Neural cell (in vitro differentiated cells): ENCODE data around the gene DYNLT4. TPM values are rescaled to one million over a fixed set of nuclear protein-coding genes. Genes with fewer than 3 reads are reported as not detected.

Experiments used
- H2AFZ ChIP-seq: fragments of 200-600, 300-800 bp; sonication (generic), shearing (Covaris generic); 2 replicates; pipeline ENCODE4 v1.6.0; 2014; ENCODE audit warnings: low read depth, mild to moderate bottlenecking, antibody characterized with exemption, low read length, moderate library complexity
- H3F3A ChIP-seq: fragments of 200-600 bp; shearing (Covaris generic); 2 replicates; pipeline ENCODE4 v1.6.1; 2016; ENCODE audit warnings: mild to moderate bottlenecking, moderate library complexity, mixed read lengths, antibody characterized with exemption, low read length; ENCODE audit not compliant: insufficient read depth, poor library complexity, severe bottlenecking
- H3K27ac ChIP-seq: fragments of 200-600, 300-800 bp; sonication (generic), shearing (Covaris generic); 2 replicates; pipeline ENCODE4 v1.5.1; 2014; ENCODE audit warnings: mild to moderate bottlenecking, low read length, moderate library complexity
- H3K27me3 ChIP-seq: fragments of 300-800, 200-600 bp; sonication (generic), shearing (Covaris generic); 2 replicates; pipeline ENCODE4 v1.6.0; 2014; ENCODE audit warnings: mild to moderate bottlenecking, low read depth, low read length, moderate library complexity; ENCODE audit not compliant: insufficient read depth
- H3K36me3 ChIP-seq: fragments of 300-800, 200-600 bp; sonication (generic), shearing (Covaris generic); 2 replicates; pipeline ENCODE4 v1.5.1; 2014; ENCODE audit warnings: mild to moderate bottlenecking, antibody characterized with exemption, low read length, moderate library complexity; ENCODE audit not compliant: insufficient read depth
- H3K4me2 ChIP-seq: fragments of 300-800, 200-600 bp; sonication (generic), shearing (Covaris generic); 2 replicates; pipeline ENCODE4 v1.6.0; 2014; ENCODE audit warnings: mild to moderate bottlenecking, low read length
- H3K4me3 ChIP-seq: fragments of 300-800, 200-600 bp; sonication (generic), shearing (Covaris generic); 2 replicates; pipeline ENCODE4 v1.5.1; 2014; ENCODE audit warnings: mild to moderate bottlenecking, low read length, moderate library complexity
- H3K79me2 ChIP-seq: fragments of 200-600 bp; shearing (Covaris generic); replicated peaks from 2 replicates; pipeline ENCODE4 v1.6.0; 2014; ENCODE audit warnings: mild to moderate bottlenecking, low read length, moderate library complexity; ENCODE audit not compliant: insufficient read depth
- H3K9ac ChIP-seq: fragments of 300-800, 200-600 bp; sonication (generic), shearing (Covaris generic); 2 replicates; pipeline ENCODE4 v1.6.1; 2016; ENCODE audit warnings: mild to moderate bottlenecking, low read length, mixed read lengths
- H3K9me2 ChIP-seq: fragments of 200-600 bp; shearing (Covaris generic); 2 replicates; pipeline ENCODE4 v1.6.1; 2016; ENCODE audit warnings: mild to moderate bottlenecking, low read length, mixed read lengths; ENCODE audit not compliant: insufficient read depth
- H3K9me3 ChIP-seq: fragments of 200-600, 300-800 bp; sonication (generic), shearing (Covaris generic); 2 replicates; pipeline ENCODE4 v1.6.1; 2016; ENCODE audit warnings: mild to moderate bottlenecking, mixed run types, low read length, moderate library complexity, mixed read lengths
- H4K20me1 ChIP-seq: fragments of 200-600 bp; shearing (Covaris generic); 2 replicates; pipeline ENCODE4 v1.6.1; 2016; ENCODE audit warnings: mild to moderate bottlenecking, mixed run types; ENCODE audit not compliant: insufficient read depth
- CTCF ChIP-seq: fragments of 450-650 bp; IDR thresholded peaks from 2 replicates; pipeline ENCODE4 v1.5.1; 2014; ENCODE audit warnings: antibody characterized with exemption, mild to moderate bottlenecking, moderate library complexity; ENCODE audit not compliant: poor library complexity, severe bottlenecking
- EP300 ChIP-seq: fragments of 450-650 bp; conservative IDR thresholded peaks from 2 replicates; pipeline ENCODE4 v1.6.1; 2014; ENCODE audit warnings: antibody characterized with exemption, mild to moderate bottlenecking, moderate library complexity; ENCODE audit not compliant: poor library complexity, severe bottlenecking
- EZH2 ChIP-seq: fragments of 200-600, 300-800 bp; shearing (Covaris generic), sonication (generic); IDR thresholded peaks from 2 replicates; pipeline ENCODE4 v1.6.1; 2014; ENCODE audit warnings: antibody characterized with exemption, low read length, borderline replicate concordance, mild to moderate bottlenecking; ENCODE audit not compliant: insufficient read depth, poor library complexity, severe bottlenecking
- MXI1 ChIP-seq: fragments of 450-650 bp; conservative IDR thresholded peaks from 2 replicates; pipeline ENCODE4 v1.6.1; 2014; ENCODE audit warnings: antibody characterized with exemption, mild to moderate bottlenecking; ENCODE audit not compliant: poor library complexity, severe bottlenecking
- POLR2AphosphoS5 ChIP-seq: IDR thresholded peaks from 2 replicates; pipeline ENCODE4 v1.6.1; 2012
- RAD21 ChIP-seq: fragments of 450-650 bp; conservative IDR thresholded peaks from 2 replicates; pipeline ENCODE4 v1.6.1; 2014; ENCODE audit warnings: antibody characterized with exemption, mild to moderate bottlenecking, moderate library complexity
- SMC3 ChIP-seq: fragments of 450-650 bp; conservative IDR thresholded peaks from 2 replicates; pipeline ENCODE4 v1.6.1; 2014; ENCODE audit warnings: antibody characterized with exemption, mild to moderate bottlenecking, moderate library complexity; ENCODE audit not compliant: poor library complexity
- TAF1 ChIP-seq: IDR thresholded peaks from 2 replicates; pipeline ENCODE4 v1.6.1; 2012; ENCODE audit warnings: low read depth
- polyA plus RNA-seq: library from polyadenylated mRNA; depleted of rRNA; stranded (reverse); fragments of >200 nt; gene quantifications from 2 replicates; pipeline ENCODE4 v1.2.3, GENCODE V29; 2014
- TF ChIP-seq, protein P1 (sequence below): IDR thresholded peaks from 2 replicates; pipeline ENCODE4 v1.6.1; 2012; ENCODE audit warnings: borderline replicate concordance

The DYNLT4 gene
- polyA plus RNA-seq, 1 donor from 2014 or later, result not detected

DNA sequence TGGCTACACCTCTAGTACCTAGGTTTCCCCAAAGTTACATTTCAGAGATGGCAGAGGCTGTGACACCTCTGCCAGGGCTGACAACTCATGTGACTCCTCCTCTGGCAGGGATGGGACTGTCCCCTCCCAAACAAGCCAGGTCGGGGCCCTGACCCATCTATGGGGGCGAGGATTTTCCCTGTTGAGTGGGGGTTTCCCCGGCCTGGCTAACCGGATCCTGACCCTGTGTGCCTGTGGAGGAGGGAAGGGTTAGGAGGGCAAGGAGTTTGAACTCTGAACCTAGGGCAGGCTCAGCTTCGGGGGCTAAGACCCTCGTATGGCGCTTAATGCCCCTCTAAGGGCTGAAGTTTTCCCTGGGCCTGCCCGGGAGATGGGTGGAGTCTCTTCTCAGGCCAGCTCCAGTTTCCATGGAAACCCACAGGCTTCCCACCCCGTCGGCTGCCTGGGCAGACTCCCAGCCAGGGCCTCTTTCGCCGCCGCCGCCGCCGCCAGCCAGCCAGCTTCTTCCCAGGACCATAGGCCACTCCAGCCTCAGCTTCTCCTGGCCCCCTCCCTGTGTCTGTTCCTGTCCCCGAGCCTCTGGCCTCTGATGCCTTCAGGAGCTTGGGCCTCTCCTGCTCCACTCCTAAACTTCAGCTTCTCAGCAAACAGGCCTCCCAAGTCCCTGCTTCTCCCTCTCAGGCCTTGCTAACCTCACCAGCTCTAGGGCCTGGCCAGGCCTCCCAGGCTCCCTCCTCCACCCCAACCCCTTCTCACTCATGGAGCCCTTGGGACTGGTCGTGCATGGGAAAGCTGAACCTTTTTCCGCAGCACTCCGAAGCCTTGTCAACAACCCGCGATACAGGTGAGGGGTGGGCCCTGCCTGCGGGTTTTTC lies 1.1 kb upstream of the DYNLT4 start, which contains the start of gene BTBD19:
BTBD19 (plus strand) TSS at position 461 of the 875 bp plus-strand sequence; CDS start at position 759, 298 bp downstream.
- Histone ChIP-seq H3K36me3 (no peaks in the 10 kb centered on the region), H3K4me2 (no peak within 1 kb of the TSS)
- TF ChIP-seq SMC3 (no peak), RAD21 (no peak), EZH2 (no peak), POLR2AphosphoS5 (no peak), TAF1 (no peak), MXI1 (no peak), EP300 (no peak), CTCF (no peak)
- TF ChIP-seq, protein P1, sequence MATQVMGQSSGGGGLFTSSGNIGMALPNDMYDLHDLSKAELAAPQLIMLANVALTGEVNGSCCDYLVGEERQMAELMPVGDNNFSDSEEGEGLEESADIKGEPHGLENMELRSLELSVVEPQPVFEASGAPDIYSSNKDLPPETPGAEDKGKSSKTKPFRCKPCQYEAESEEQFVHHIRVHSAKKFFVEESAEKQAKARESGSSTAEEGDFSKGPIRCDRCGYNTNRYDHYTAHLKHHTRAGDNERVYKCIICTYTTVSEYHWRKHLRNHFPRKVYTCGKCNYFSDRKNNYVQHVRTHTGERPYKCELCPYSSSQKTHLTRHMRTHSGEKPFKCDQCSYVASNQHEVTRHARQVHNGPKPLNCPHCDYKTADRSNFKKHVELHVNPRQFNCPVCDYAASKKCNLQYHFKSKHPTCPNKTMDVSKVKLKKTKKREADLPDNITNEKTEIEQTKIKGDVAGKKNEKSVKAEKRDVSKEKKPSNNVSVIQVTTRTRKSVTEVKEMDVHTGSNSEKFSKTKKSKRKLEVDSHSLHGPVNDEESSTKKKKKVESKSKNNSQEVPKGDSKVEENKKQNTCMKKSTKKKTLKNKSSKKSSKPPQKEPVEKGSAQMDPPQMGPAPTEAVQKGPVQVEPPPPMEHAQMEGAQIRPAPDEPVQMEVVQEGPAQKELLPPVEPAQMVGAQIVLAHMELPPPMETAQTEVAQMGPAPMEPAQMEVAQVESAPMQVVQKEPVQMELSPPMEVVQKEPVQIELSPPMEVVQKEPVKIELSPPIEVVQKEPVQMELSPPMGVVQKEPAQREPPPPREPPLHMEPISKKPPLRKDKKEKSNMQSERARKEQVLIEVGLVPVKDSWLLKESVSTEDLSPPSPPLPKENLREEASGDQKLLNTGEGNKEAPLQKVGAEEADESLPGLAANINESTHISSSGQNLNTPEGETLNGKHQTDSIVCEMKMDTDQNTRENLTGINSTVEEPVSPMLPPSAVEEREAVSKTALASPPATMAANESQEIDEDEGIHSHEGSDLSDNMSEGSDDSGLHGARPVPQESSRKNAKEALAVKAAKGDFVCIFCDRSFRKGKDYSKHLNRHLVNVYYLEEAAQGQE, result no peak

GRCh38 chr1:44807364-44808062 lies 362 bp upstream of the DYNLT4 start:
- Histone ChIP-seq H3K79me2 (no peaks in the 10 kb centered on the region), H3F3A (no peaks in the 10 kb centered on the region), H3K4me3 (no peak overlapping the region), H3K4me2 (no peak overlapping the region), H4K20me1 (no peaks in the 10 kb centered on the region), H3K9me2 (no peaks in the 10 kb centered on the region), H3K27me3 (no peaks in the 10 kb centered on the region), H3K9me3 (no peaks in the 10 kb centered on the region), H3K27ac (no peak overlapping the region), H3K9ac (no peak overlapping the region), H3K36me3 (no peaks in the 10 kb centered on the region), H2AFZ (no peak overlapping the region)
- TF ChIP-seq MXI1 (no peak), RAD21 (no peak), TAF1 (no peak), EP300 (no peak), EZH2 (no peak), SMC3 (no peak), POLR2AphosphoS5 (no peak), CTCF (no peak)
- TF ChIP-seq, protein P1, result no peak

More for the DNA sequence above, 1.1 kb upstream of the DYNLT4 start, which contains the start of gene BTBD19:
- Histone ChIP-seq H3F3A (no peaks in the 10 kb centered on the region), H3K27ac (no peak within 1 kb of the TSS), H2AFZ (no peak within 1 kb of the TSS), H3K9me3 (no peaks in the 10 kb centered on the region), H3K27me3 (no peaks in the 10 kb centered on the region), H4K20me1 (no peaks in the 10 kb centered on the region), H3K4me3 (no peak within 1 kb of the TSS), H3K9ac (no peak within 1 kb of the TSS), H3K79me2 (no peaks in the 10 kb centered on the region), H3K9me2 (no peaks in the 10 kb centered on the region)
